Breast epithelium (tissue), 3 donors: ENCODE data around the gene SLC22A3.

Experiments
- POLR2A ChIP-seq: fragments of 450-650 bp; IDR thresholded peaks from one replicate; pipeline ENCODE4 v1.6.1; 2016; ENCODE audit warnings: antibody characterized with exemption, mild to moderate bottlenecking, moderate library complexity
- TF ChIP-seq, protein P1 (sequence below), 3 donors: fragments of 450-650 bp; IDR thresholded peaks; one replicate each; pipeline ENCODE4 v1.5.1; 2016 to 2017; ENCODE audit warnings: antibody characterized with exemption in 3 of 3, mild to moderate bottlenecking in 3 of 3, moderate library complexity in 3 of 3

- TF ChIP-seq, protein P1, sequence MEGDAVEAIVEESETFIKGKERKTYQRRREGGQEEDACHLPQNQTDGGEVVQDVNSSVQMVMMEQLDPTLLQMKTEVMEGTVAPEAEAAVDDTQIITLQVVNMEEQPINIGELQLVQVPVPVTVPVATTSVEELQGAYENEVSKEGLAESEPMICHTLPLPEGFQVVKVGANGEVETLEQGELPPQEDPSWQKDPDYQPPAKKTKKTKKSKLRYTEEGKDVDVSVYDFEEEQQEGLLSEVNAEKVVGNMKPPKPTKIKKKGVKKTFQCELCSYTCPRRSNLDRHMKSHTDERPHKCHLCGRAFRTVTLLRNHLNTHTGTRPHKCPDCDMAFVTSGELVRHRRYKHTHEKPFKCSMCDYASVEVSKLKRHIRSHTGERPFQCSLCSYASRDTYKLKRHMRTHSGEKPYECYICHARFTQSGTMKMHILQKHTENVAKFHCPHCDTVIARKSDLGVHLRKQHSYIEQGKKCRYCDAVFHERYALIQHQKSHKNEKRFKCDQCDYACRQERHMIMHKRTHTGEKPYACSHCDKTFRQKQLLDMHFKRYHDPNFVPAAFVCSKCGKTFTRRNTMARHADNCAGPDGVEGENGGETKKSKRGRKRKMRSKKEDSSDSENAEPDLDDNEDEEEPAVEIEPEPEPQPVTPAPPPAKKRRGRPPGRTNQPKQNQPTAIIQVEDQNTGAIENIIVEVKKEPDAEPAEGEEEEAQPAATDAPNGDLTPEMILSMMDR (IDR thresholded peaks at IDR 0.05) = peak; percentile 88 to 98 (median 93)
- no peak for TF ChIP-seq POLR2A
These were observed 107.5 kb downstream of the SLC22A3 start for GRCh38 chr6:160455541-160456213.
